Panc1 (cell line): Measurements from ENCODE around the gene TMEM222.

Experiments
- POLR2AphosphoS5 ChIP-seq: IDR thresholded peaks from 2 replicates; pipeline ENCODE4 v1.6.1; 2012; ENCODE audit warnings: mild to moderate bottlenecking, low read depth, low read length, moderate library complexity
- TCF7L2 ChIP-seq: IDR thresholded peaks from 2 replicates; pipeline ENCODE4 v1.6.1; 2011; ENCODE audit warnings: mild to moderate bottlenecking, low read depth, low read length, inconsistent platforms
- TF ChIP-seq, protein P1 (sequence below): fragments of 450-650 bp; IDR thresholded peaks from 2 replicates; pipeline ENCODE4 v1.5.1; 2017; ENCODE audit warnings: mild to moderate bottlenecking
- TF ChIP-seq, protein P2 (sequence below), 2 experiments: IDR thresholded peaks; 2 replicates each; pipeline ENCODE4 v1.6.1; 2011 to 2012; ENCODE audit warnings: low read depth in 2 of 2, control low read depth in 1 of 2, low read length in 1 of 2, mild to moderate bottlenecking in 1 of 2, moderate library complexity in 1 of 2; ENCODE audit not compliant: insufficient read depth in 1 of 2

DNA sequence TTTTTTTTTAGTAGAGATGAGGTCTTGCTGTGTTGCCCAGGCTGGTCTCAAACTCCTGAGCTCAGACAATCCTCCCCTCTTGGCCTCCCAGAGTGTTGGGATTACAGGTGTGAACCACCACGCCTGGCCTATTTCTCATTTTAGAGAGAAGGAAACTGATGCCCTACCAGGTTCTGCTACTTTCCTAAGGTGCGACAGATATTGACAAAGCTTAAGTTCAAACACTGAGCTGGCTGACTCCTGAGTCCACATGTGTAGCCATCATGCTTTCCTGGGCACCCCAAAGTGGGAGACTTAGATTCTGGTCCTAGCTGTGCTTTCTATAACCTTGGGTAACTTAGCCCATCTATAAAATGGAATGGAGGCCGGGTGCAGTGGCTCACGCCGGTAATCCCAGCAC is 5.1 kb upstream of the TMEM222 start:
- TF ChIP-seq, protein P1, sequence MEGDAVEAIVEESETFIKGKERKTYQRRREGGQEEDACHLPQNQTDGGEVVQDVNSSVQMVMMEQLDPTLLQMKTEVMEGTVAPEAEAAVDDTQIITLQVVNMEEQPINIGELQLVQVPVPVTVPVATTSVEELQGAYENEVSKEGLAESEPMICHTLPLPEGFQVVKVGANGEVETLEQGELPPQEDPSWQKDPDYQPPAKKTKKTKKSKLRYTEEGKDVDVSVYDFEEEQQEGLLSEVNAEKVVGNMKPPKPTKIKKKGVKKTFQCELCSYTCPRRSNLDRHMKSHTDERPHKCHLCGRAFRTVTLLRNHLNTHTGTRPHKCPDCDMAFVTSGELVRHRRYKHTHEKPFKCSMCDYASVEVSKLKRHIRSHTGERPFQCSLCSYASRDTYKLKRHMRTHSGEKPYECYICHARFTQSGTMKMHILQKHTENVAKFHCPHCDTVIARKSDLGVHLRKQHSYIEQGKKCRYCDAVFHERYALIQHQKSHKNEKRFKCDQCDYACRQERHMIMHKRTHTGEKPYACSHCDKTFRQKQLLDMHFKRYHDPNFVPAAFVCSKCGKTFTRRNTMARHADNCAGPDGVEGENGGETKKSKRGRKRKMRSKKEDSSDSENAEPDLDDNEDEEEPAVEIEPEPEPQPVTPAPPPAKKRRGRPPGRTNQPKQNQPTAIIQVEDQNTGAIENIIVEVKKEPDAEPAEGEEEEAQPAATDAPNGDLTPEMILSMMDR: no peak
- no peak for TF ChIP-seq TCF7L2
- no peak for TF ChIP-seq POLR2AphosphoS5
- TF ChIP-seq, protein P2, sequence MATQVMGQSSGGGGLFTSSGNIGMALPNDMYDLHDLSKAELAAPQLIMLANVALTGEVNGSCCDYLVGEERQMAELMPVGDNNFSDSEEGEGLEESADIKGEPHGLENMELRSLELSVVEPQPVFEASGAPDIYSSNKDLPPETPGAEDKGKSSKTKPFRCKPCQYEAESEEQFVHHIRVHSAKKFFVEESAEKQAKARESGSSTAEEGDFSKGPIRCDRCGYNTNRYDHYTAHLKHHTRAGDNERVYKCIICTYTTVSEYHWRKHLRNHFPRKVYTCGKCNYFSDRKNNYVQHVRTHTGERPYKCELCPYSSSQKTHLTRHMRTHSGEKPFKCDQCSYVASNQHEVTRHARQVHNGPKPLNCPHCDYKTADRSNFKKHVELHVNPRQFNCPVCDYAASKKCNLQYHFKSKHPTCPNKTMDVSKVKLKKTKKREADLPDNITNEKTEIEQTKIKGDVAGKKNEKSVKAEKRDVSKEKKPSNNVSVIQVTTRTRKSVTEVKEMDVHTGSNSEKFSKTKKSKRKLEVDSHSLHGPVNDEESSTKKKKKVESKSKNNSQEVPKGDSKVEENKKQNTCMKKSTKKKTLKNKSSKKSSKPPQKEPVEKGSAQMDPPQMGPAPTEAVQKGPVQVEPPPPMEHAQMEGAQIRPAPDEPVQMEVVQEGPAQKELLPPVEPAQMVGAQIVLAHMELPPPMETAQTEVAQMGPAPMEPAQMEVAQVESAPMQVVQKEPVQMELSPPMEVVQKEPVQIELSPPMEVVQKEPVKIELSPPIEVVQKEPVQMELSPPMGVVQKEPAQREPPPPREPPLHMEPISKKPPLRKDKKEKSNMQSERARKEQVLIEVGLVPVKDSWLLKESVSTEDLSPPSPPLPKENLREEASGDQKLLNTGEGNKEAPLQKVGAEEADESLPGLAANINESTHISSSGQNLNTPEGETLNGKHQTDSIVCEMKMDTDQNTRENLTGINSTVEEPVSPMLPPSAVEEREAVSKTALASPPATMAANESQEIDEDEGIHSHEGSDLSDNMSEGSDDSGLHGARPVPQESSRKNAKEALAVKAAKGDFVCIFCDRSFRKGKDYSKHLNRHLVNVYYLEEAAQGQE (IDR thresholded peaks at IDR 0.05; ENCODE audit: insufficient read depth in 1 of 2, low read depth in 2 of 2, low read length in 1 of 2): no peak
